GM19452 (cell line): ENCODE results near the gene UGCG.

Source experiments
- ATAC-seq: cut with Tn5 transposase; IDR thresholded peaks from one replicate; pipeline ENCODE4 v1.9.1; 2021; ENCODE audit not compliant: unreplicated experiment

The UGCG gene

DNA sequence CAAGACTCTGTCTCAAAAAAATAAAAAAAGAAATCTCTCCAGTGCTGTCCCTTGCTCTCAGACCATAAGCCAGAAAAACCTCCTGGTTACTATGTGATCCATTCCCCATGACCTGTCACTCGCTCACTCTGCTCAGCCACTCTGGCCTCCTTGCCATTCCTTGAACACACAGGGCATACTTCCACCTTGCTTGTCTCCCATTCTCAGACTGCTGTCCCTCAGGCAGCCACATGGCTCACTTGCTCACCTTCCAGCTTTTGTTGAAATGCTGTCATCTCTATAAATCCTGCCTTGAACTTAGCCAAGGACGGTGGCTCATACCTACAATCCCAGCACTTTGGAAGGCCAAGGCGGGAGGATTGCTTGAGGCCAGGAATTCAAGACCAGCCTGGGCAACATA lies 82.9 kb downstream of the UGCG start:
- ATAC-seq = no peak

DNA sequence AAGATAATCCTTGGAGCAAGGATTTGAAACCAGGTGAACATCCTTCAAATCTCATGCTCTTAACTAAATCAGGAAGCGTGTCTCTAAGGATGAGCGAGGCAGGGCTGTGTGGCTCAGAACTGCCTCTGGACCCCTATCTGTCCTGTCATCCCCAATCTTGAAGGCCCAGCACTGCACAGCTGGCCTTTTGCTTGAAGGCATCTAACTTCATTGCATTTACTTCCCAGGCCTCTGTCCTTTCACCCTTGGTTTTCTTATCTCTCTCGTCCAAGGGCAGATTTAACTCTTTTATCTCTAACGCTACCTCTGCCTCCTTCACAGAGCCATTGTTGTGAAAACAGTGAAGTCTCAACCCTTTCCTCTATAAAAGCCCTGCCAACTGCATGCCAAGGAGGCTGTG lies 83.8 kb downstream of the UGCG start:
- ATAC-seq = no peak

DNA sequence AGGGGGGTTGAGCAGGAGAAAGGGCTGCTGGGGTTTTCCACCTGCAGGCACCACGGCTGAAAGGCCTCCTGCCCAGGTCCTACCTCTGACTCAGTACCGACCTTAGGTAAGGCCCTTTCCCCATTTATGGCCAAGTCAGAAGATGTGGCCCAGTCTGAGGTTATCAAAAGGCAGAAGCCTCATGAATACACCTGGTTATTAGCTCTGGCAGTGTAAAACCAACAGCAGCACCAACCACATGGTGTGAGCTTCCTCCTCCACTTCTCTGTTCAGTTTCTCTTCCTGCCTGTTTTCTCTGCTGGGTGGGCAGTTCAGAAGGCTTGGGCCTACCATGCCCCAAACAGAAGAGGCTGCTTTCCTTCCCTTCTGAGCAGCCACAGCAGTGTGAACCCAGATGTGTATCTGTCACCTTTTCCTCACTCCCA lies 86.9 kb downstream of the UGCG start:
- peak; percentile 72 for ATAC-seq

DNA sequence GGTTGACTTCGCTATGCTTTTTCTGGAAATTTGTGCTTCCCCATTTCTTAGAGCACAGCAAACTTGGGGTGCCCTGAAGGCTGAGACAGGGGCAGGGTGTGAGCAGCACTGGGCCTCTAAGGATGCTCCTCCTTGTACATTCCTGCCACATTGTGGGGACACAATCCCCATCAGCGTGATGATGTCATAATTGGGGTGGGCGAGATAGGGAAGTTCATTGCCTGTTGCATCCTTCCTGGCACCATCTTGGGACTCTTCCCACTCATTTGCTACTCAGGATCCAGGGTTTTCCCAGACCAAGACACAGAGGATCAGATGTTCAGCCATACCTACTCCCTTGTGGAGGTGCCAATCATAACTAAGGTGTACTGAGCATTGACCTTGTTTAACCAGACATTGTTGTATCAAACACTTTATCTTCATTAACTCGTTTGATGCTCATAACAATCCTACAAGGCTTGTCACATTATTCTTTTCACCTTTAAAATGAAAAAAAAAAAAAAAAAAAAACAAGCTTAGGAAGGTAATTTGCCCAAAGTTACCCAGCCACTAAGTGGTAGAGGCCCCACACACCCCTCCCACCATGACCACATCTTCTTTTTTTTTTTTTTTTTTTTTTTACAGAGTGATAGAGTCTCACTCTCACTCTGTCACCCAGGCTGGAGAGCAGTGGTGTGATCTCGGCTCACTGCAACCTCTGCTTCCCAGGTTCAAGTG lies 87.6 kb downstream of the UGCG start:
- ATAC-seq = no peak
